ENCODE measurements around the gene PODN. TPM values are rescaled to one million over a fixed set of nuclear protein-coding genes. Genes with fewer than 3 reads are reported as not detected.

PODN gene
- total and polyA plus RNA-seq, 9 donors = 72.8 to 254 (median 154) TPM

DNA sequence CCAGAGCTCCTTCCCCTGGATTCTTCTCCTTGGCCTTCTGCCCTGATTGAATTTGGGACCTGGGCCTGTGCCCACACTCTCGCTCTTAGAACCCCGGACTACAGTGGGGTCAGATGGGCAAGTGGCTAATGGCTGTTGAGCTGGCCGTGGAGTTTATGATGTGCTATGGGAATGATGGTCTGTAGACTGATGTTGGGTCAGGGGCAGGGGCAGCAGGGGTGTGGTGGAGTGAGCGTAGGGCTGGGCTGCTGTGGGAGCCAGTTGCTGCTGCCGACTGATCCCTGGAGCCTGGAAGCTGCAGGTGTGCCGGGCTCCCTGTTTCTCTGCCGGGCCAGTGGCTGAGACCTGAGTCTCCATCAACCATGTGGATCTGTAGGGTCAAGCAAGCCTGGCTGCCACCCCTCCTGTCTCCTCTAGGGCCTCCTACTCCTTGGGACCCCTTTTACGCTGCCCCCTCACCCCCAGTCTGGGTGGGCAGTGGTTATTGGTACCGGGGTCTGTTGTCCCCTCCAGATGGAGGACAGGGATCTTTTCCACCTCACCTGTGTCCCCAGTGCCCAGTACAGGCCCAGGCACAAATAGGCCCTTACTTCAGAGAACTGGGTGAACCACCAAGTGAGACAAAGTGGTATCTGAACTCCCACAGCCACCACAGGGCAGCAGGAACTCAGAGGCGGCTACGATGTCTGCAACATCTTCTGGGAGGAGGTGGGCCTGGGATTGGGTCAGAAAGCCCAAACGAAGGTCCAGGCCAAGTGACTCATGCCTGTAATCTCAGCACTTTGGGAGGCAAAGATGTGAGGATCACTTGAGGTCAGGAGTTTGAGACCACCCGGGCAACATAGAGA is 5.1 kb downstream of the PODN start:
- peak in 4 of 5 donors; percentile 18 to 38 (median 28) for DNase-seq
- no peaks in the 10 kb centered on the region for H3K36me3 ChIP-seq
- no peaks in the 10 kb centered on the region for H3K9me3 ChIP-seq
- no peak overlapping the region for H3K27ac ChIP-seq
- TF ChIP-seq, protein P1, sequence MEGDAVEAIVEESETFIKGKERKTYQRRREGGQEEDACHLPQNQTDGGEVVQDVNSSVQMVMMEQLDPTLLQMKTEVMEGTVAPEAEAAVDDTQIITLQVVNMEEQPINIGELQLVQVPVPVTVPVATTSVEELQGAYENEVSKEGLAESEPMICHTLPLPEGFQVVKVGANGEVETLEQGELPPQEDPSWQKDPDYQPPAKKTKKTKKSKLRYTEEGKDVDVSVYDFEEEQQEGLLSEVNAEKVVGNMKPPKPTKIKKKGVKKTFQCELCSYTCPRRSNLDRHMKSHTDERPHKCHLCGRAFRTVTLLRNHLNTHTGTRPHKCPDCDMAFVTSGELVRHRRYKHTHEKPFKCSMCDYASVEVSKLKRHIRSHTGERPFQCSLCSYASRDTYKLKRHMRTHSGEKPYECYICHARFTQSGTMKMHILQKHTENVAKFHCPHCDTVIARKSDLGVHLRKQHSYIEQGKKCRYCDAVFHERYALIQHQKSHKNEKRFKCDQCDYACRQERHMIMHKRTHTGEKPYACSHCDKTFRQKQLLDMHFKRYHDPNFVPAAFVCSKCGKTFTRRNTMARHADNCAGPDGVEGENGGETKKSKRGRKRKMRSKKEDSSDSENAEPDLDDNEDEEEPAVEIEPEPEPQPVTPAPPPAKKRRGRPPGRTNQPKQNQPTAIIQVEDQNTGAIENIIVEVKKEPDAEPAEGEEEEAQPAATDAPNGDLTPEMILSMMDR (IDR thresholded peaks at IDR 0.05) = no peak
- TF ChIP-seq POLR2A (IDR thresholded peaks at IDR 0.05) (no peak), EP300 (IDR thresholded peaks at IDR 0.05) (no peak)
- intact Hi-C loops (cut with DNase I) = loop anchor here in 1 of 4 donors (10.0 kb wide), 2 partner anchors 52 to 118 kb away; no protein-coding TSS in a partner anchor
- 73 to 76% (median 75%) methylated on average over 13 of the region's 13 CpGs for WGBS, 3 donors
- no peak overlapping the region for H3K4me3 ChIP-seq
- H3K27me3 ChIP-seq = no peaks in the 10 kb centered on the region
- H3K4me1 ChIP-seq (ENCODE audit: insufficient read depth) = peaks cover 12% of the 10 kb centered on the region

DNA sequence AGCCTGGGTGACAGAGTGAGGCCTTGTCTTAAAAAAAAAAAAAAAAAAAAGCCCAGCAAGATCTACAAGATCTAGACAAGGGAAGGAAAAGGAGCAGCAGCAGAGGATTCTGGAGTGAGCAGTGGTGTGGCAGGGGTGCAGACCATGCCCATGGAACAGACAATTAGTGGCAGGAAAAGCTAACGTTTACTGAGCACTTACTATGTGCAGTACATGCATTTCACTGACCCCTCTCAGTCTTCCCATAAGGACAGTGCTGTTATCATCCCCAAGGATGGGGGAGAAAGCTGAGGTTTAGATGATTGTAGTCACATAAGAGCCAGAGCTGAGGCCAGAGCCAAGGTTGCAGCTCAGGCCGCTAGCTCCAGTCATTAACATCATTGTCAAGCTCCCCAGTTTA is 5.9 kb downstream of the PODN start:
- TF ChIP-seq, protein P1 (IDR thresholded peaks at IDR 0.05) = no peak
- TF ChIP-seq POLR2A (IDR thresholded peaks at IDR 0.05) (no peak), EP300 (IDR thresholded peaks at IDR 0.05) (no peak)
- H3K4me3 ChIP-seq = no peak overlapping the region
- DNase-seq = no peak
- no peak overlapping the region for H3K27ac ChIP-seq
- 91 to 95% (median 92%) methylated on average over 2 of the region's 2 CpGs for WGBS, 3 donors
- no peaks in the 10 kb centered on the region for H3K27me3 ChIP-seq
- H3K9me3 ChIP-seq = no peaks in the 10 kb centered on the region
- intact Hi-C loops (cut with DNase I) = loop anchor here in 1 of 4 donors (10.0 kb wide), 2 partner anchors 53 to 117 kb away; no protein-coding TSS in a partner anchor
- no peaks in the 10 kb centered on the region for H3K36me3 ChIP-seq
- H3K4me1 ChIP-seq (ENCODE audit: insufficient read depth) = peaks cover 12% of the 10 kb centered on the region

DNA sequence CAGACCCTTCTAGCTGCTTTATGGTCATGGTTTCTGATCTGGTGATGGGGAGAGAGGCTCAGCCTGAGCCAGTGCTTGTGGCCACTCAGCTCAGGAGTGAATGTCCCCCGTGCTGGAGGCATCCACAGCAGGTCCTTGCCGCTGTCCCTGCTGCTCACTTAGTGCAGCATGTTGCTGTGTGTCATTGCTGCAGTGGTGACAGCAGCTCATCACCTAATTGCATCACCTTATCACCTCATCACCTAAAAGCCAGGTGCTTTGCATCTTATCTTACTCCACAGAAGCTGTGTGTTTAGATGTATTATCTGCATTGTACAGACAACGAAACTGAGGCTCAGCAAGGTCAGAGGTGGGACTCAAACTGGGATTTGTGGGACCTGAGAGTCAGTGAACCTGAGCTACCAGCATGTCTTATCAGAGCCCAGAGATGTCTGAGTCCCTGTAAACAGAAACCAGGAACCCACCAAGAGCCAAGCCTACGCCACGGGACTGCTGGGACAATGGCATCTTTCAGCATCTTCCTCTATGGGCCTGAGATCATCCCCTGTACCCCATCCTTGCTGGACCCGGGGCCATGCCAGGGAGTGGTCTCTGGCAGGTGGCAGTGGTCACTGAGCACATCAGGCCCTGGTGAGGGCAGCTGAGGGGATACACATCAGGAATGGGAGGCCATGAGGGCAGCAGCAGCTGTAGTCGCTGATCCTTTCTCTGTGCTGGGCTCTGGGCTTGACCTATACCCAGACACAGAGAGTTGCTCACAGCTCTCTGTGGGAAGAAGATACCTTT is 6.5 kb downstream of the PODN start:
- no peak overlapping the region for H3K27ac ChIP-seq

DNA sequence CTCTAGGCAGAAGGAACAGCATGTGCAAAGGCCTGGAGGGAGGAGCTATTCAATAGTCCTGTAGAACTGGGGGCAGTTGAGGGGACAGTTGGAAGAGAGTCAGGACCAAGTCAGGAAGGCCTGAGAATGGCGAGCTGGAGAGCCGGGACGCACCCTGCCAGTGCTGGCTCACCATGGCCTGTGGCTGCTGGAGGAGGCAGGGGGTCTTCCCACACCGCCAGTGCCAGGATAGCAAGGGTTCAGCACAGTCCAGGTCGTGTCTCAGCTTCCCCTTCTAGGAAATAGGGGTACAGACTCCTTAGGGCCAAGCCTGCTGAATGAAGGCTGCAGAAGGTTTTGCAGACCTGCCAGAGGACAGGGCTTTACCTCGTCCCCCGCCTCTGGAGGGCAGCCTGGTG is 7.3 kb downstream of the PODN start:
- Histone ChIP-seq H3K36me3 (no peaks in the 10 kb centered on the region), H3K4me1 (ENCODE audit: insufficient read depth) (peaks cover 6% of the 10 kb centered on the region), H3K9me3 (no peaks in the 10 kb centered on the region), H3K27me3 (no peaks in the 10 kb centered on the region), H3K27ac (no peak overlapping the region), H3K4me3 (no peak overlapping the region)
- TF ChIP-seq, protein P1 (IDR thresholded peaks at IDR 0.05) = no peak
- TF ChIP-seq POLR2A (IDR thresholded peaks at IDR 0.05) (no peak), EP300 (IDR thresholded peaks at IDR 0.05) (no peak)
- DNase-seq = peak in 1 of 5 donors; percentile 25
- intact Hi-C loops (cut with DNase I) = loop anchor here in 1 of 4 donors (10.0 kb wide), 2 partner anchors 54 to 116 kb away; no protein-coding TSS in a partner anchor
- WGBS, 3 donors = 90 to 99% (median 94%) methylated on average over 6 to 7 of the region's 7 CpGs

More for the DNA sequence above, 6.5 kb downstream of the PODN start:
- Histone ChIP-seq H3K36me3 (no peaks in the 10 kb centered on the region), H3K9me3 (no peaks in the 10 kb centered on the region), H3K4me1 (ENCODE audit: insufficient read depth) (peaks cover 8% of the 10 kb centered on the region), H3K4me3 (no peak overlapping the region), H3K27me3 (no peaks in the 10 kb centered on the region)
- 83 to 94% (median 93%) methylated on average over 5 to 7 of the region's 7 CpGs for WGBS, 3 donors
- peak in 4 of 5 donors; percentile 11 to 25 (median 14) for DNase-seq
- no peak for TF ChIP-seq EP300 (IDR thresholded peaks at IDR 0.05)
- TF ChIP-seq, protein P1 (IDR thresholded peaks at IDR 0.05) = no peak
- no peak for TF ChIP-seq POLR2A (IDR thresholded peaks at IDR 0.05)
- intact Hi-C loops (cut with DNase I) = loop anchor here in 1 of 4 donors (10.0 kb wide), 2 partner anchors 54 to 116 kb away; no protein-coding TSS in a partner anchor

Data from ovary (tissue), 9 donors.